Skeletal muscle tissue (tissue), 4 donors: ENCODE data around the gene ZC3H7B. TPM values are rescaled to one million over a fixed set of nuclear protein-coding genes. Genes with fewer than 3 reads are reported as not detected.
A peak's percentile ranks its signal among the peaks of the same experiment; 100 is the strongest.

Experiments
- H3K27ac ChIP-seq: one replicate; pipeline ENCODE4 v1.7.0; 2013; ENCODE audit warnings: mild to moderate bottlenecking, low read depth, low read length, inconsistent platforms
- H3K27me3 ChIP-seq, 3 donors: one replicate each; pipeline ENCODE4 v1.7.0; 2013; ENCODE audit warnings: low read length in 3 of 3; ENCODE audit not compliant: control insufficient read depth in 3 of 3, insufficient read depth in 3 of 3
- H3K36me3 ChIP-seq, 3 donors: one replicate each; pipeline ENCODE4 v1.7.0; 2013; ENCODE audit warnings: low read length in 3 of 3; ENCODE audit not compliant: control insufficient read depth in 3 of 3, insufficient read depth in 3 of 3
- H3K4me1 ChIP-seq, 3 donors: one replicate each; pipeline ENCODE4 v1.7.0; 2013; ENCODE audit warnings: low read length in 3 of 3, mild to moderate bottlenecking in 3 of 3; ENCODE audit not compliant: control insufficient read depth in 3 of 3, insufficient read depth in 3 of 3
- H3K4me3 ChIP-seq, 3 donors: one replicate each; pipeline ENCODE4 v1.7.0; 2013; ENCODE audit warnings: low read length in 3 of 3
- H3K9ac ChIP-seq, 3 donors: one replicate each; pipeline ENCODE4 v1.7.0; 2013; ENCODE audit warnings: low read length in 3 of 3, mild to moderate bottlenecking in 3 of 3, moderate library complexity in 2 of 3, low read depth in 1 of 3
- H3K9me3 ChIP-seq, 3 donors: one replicate each; pipeline ENCODE4 v1.7.0; 2013; ENCODE audit warnings: low read length in 3 of 3; ENCODE audit not compliant: control insufficient read depth in 3 of 3
- total RNA-seq: library from RNA; depleted of rRNA; stranded (reverse); fragments of >200 nt; gene quantifications from one replicate; pipeline ENCODE4 v1.2.3, GENCODE V29; 2014
- donor health status: Osteomylitis.

ZC3H7B gene
- total RNA-seq, 1 donor from 2014 or later = 20.4 TPM

DNA sequence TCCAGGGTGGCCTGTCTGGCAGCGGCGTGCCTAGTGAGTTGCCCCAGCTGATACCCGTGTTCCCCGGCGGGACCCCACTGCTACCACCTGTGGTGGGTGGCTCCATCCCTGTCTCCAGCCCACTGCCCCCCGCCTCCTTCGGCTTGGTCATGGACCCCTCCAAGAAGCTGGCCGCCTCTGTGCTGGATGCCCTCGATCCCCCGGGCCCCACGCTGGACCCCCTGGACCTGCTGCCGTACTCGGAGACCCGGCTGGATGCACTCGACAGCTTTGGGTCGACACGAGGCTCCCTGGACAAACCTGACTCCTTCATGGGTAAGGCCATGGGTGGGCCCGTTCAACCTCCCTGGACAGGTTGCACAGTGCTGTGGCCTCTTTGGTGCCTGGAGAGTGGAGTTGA, 38.5 kb downstream of the ZC3H7B start:
- no peaks in the 10 kb centered on the region for H3K27me3 ChIP-seq
- H3K36me3 ChIP-seq = peaks cover 54 to 60% (median 58%) of the 10 kb centered on the region in 3 donors
- H3K27ac ChIP-seq = no peak overlapping the region
- no peak overlapping the region for H3K9ac ChIP-seq
- no peaks in the 10 kb centered on the region for H3K9me3 ChIP-seq
- H3K4me1 ChIP-seq = peaks cover 0 to 2% (median 2%) of the 10 kb centered on the region in 3 donors
- H3K4me3 ChIP-seq = no peak overlapping the region

DNA sequence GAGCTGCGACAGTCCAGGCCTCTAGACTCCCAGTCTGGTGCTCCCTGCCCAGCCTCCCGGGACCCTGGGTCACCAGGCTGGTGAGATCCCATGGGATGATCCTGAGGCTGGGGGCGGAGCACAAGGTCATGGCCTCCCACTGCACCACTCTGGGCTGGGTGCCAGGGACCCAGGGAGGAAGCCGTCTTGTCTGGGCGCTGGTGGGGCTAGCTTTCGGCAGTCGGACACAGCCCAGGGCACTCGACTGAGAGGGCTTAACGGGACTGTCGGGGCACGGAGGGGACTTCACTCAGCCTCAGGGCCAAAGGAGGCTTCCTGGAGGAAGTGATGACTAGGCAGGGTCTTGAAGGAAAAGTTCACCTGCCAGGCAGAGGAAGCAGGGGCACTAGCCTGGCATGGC, 39.0 kb downstream of the ZC3H7B start:
- Histone ChIP-seq H3K4me1 (peaks cover 0 to 2% (median 0%) of the 10 kb centered on the region in 3 donors), H3K9me3 (no peaks in the 10 kb centered on the region), H3K9ac (no peak overlapping the region), H3K4me3 (no peak overlapping the region), H3K27ac (no peak overlapping the region), H3K36me3 (peaks cover 52 to 58% (median 56%) of the 10 kb centered on the region in 3 donors), H3K27me3 (no peaks in the 10 kb centered on the region)

DNA sequence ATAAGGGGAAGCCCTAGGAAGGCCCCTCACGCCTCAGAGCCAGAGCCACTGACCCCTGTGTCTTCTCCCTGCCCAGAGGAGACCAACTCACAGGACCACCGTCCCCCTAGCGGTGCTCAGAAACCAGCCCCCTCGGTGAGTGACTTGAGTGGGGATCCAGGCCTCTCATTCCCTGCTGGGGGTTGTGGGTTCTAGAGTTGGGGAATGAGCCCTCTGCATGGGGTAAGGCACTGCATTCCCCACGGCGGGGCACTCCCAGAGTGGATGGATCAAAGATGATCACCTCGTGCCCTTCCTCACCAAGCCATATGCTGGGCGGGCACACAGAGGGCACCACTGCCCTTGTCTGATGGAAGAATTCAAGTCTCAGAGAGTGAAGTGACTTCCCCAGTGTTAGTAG, 39.7 kb downstream of the ZC3H7B start:
- Histone ChIP-seq H3K4me3 (no peak overlapping the region), H3K27ac (no peak overlapping the region), H3K27me3 (no peaks in the 10 kb centered on the region), H3K4me1 (peaks cover 0 to 2% (median 0%) of the 10 kb centered on the region in 3 donors), H3K36me3 (peaks cover 54 to 61% (median 55%) of the 10 kb centered on the region in 3 donors), H3K9me3 (no peaks in the 10 kb centered on the region), H3K9ac (no peak overlapping the region)

DNA sequence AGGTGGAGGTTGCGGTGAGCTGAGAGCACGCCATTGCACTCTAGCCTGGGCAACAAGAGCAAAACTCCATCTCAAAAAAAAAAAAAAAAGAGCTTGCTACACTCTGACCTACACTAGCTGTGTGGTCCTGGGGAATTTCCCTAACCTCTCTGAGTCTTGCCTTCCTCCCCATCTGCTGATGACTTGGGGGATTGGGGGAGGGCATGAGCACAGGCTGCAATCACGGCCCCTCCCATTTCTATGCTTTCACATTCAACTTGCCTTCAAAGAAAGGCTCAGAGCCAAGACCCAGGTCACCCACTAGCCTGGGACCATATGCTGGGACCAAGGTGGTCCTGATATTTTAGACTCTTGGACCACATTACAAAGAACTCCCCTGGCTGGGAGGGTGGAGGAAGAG, 40.7 kb downstream of the ZC3H7B start:
- H3K9me3 ChIP-seq = no peaks in the 10 kb centered on the region
- H3K36me3 ChIP-seq = peaks cover 60 to 68% (median 63%) of the 10 kb centered on the region in 3 donors
- H3K4me1 ChIP-seq = peaks cover 0 to 3% (median 2%) of the 10 kb centered on the region in 3 donors
- no peak overlapping the region for H3K27ac ChIP-seq
- H3K9ac ChIP-seq = no peak overlapping the region
- no peak overlapping the region for H3K4me3 ChIP-seq
- no peaks in the 10 kb centered on the region for H3K27me3 ChIP-seq

DNA sequence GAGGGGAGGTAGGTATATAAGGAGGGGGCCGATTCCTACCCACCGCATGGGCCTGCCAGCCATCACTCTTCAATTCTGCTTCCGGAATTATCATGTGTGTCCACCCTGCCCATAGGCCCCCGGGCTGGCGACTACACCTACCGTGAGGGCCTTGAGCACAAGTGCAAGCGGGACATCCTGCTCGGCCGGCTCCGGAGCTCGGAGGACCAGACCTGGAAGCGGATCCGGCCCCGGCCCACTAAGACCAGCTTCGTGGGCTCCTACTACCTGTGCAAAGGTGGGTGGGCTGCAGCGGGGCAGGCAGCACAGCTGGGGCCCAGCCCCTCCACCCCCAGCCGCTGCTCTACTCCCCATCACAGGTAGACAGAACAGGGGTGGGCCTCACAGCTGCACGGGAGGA, 42.0 kb downstream of the ZC3H7B start:
- no peaks in the 10 kb centered on the region for H3K27me3 ChIP-seq
- H3K27ac ChIP-seq = no peak overlapping the region
- peaks cover 5 to 12% (median 10%) of the 10 kb centered on the region in 3 donors for H3K4me1 ChIP-seq
- no peaks in the 10 kb centered on the region for H3K9me3 ChIP-seq
- no peak overlapping the region for H3K9ac ChIP-seq
- H3K36me3 ChIP-seq = peaks cover 66 to 78% (median 71%) of the 10 kb centered on the region in 3 donors
- no peak overlapping the region for H3K4me3 ChIP-seq

DNA sequence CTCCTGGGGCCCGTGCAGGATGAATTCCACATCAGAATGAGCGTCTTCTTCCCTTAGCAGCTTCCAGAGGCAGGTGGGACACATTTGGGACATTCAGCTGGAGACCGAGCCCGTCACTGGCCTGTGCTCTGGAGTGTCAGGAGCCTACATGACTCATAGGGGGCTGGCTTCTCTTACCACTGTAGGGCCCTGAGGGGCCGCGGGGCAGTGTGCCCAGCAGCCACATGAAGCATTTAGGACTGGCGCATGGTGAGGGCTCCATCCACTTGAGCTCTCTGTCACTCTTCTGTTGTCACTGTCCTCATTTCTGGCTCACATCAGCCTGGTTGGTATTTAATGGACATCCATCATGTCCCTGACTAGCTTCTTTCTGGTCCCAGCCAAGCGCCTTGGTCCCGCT, 42.4 kb downstream of the ZC3H7B start:
- H3K27ac ChIP-seq = no peak overlapping the region
- H3K9me3 ChIP-seq = no peaks in the 10 kb centered on the region
- no peaks in the 10 kb centered on the region for H3K27me3 ChIP-seq
- H3K36me3 ChIP-seq = peaks cover 68 to 81% (median 72%) of the 10 kb centered on the region in 3 donors
- H3K9ac ChIP-seq = no peak overlapping the region
- H3K4me1 ChIP-seq = peaks cover 5 to 12% (median 10%) of the 10 kb centered on the region in 3 donors
- no peak overlapping the region for H3K4me3 ChIP-seq

DNA sequence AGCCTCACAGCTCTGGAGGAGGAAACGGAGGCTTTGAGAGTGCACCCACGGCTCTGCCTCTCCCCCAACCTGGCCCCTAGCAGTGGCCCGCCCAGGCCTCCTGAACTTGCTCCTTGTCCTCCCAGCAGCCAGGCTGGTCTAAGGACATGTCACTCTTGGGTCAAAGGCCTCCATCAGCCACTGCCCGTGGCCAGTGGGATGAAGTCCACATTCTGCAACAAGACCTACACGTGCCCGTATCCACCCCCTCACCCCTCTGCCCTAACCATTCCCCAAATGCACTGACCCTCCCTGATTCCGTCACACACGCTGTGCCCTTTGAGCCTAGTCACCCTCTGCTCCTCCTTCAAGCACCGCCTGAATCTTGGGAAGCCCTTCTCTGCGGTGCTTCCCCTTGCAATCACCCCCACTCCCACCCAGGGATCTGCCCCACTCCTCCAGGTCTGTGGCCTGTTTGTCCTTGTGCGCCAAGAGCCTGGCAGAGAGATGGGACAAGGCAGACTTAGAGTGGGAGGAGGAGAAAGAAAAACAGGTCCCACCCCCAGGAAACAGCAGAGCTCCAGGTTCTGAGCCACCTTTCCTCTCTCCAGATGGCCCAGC, 43.0 kb downstream of the ZC3H7B start:
- no peak overlapping the region for H3K9ac ChIP-seq
- H3K9me3 ChIP-seq = no peaks in the 10 kb centered on the region
- peaks cover 5 to 12% (median 10%) of the 10 kb centered on the region in 3 donors for H3K4me1 ChIP-seq
- no peak overlapping the region for H3K4me3 ChIP-seq
- H3K36me3 ChIP-seq = peaks cover 68 to 81% (median 76%) of the 10 kb centered on the region in 3 donors
- H3K27me3 ChIP-seq = no peaks in the 10 kb centered on the region
- H3K27ac ChIP-seq = no peak overlapping the region

DNA sequence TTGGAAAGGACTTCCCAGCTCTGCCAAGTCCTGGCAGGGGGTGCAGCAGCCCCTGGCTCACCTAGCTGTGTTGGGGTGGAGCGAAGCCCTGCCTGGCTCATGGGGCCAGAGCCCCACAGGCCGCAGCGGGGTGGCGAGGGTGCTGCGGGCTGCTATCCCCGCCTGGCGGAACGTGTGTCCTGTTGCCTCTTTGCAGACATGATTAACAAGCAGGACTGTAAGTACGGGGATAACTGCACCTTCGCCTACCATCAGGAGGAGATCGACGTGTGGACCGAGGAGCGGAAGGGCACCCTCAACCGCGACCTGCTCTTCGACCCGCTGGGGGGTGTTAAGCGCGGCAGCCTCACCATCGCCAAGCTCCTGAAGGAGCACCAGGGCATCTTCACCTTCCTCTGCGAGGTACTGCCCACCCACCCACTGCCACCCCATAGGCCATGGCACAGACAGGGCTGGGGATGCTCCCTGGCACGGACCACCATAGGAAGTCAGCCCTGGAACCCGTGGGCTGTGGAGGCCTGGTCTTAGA, 44.5 kb downstream of the ZC3H7B start:
- no peak overlapping the region for H3K27ac ChIP-seq
- no peak overlapping the region for H3K9ac ChIP-seq
- no peaks in the 10 kb centered on the region for H3K27me3 ChIP-seq
- H3K9me3 ChIP-seq = no peaks in the 10 kb centered on the region
- H3K4me3 ChIP-seq = no peak overlapping the region
- peaks cover 13 to 16% (median 15%) of the 10 kb centered on the region in 3 donors for H3K4me1 ChIP-seq
- peaks cover 71 to 82% (median 79%) of the 10 kb centered on the region in 3 donors for H3K36me3 ChIP-seq

DNA sequence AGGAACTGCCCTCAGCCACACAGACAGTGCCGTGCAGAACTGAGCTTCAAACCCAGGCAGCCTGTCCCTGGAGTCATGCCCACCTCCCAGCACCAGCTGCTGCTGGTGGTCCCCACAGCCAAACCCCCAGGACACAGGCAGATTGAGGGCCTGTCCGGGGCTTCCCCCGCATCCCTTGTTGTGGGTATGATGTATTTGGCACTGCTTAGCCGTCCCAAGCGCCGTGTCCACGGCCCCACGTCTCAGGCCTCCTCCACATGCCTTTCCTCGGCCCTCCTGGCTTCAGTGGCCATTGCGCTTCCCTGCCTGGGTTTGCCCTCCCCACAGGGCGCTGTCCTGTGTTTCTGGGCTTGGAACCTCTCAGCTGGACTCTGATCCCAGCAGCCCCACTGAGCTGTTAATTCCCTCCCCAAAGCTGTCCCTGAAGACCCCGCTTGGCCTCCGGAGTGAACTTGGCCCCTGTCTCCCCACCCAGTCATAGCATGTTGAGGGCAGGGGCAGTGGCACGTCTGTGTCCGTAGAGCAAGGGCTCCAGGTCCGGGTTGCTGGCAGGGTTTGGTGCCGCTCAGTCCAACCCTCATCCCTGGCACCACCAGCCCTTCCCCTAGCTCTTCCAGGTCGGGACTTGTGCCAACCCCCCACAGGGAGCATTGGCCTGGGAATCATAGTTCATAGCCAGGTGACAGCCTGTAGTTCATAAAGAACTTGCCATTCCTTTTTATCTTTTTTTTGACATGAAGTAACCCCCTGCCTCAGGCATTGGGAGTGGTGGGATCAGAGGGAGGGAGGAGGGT, 45.9 kb downstream of the ZC3H7B start:
- Histone ChIP-seq H3K9ac (peak overlapping the region in 2 of 3 donors; percentile 12 to 25), H3K36me3 (peaks cover 74 to 87% (median 82%) of the 10 kb centered on the region in 3 donors), H3K9me3 (no peaks in the 10 kb centered on the region), H3K27ac (no peak overlapping the region), H3K4me1 (peaks cover 16 to 18% (median 17%) of the 10 kb centered on the region in 3 donors), H3K4me3 (no peak overlapping the region), H3K27me3 (no peaks in the 10 kb centered on the region)
